Hepatocyte (in vitro differentiated cells): Measurements from ENCODE around the gene ADAMTS2.

Source experiments
- CTCF ChIP-seq: fragments of 200-600 bp; sonication (generic); IDR thresholded peaks from 2 replicates; pipeline ENCODE4 v1.5.1; 2016; ENCODE audit warnings: antibody characterized with exemption, mild to moderate bottlenecking; ENCODE audit not compliant: poor library complexity
- EZH2 ChIP-seq: fragments of 200-600 bp; sonication (generic); IDR thresholded peaks from 2 replicates; pipeline ENCODE4 v1.6.1; 2016; ENCODE audit warnings: antibody characterized with exemption, mild to moderate bottlenecking, borderline replicate concordance
- EZH2phosphoT487 ChIP-seq: fragments of 200-600 bp; sonication (generic); IDR thresholded peaks from one replicate; pipeline ENCODE4 v1.6.1; 2018; ENCODE audit warnings: antibody characterized with exemption, mild to moderate bottlenecking, low read depth, moderate library complexity; ENCODE audit not compliant: unreplicated experiment, severe bottlenecking

GRCh38 chr5:179234563-179235135 lies 110.6 kb downstream of the ADAMTS2 start:
- no peak for TF ChIP-seq CTCF
- no peak for TF ChIP-seq EZH2
- no peak for TF ChIP-seq EZH2phosphoT487
